Activated CD4-positive, alpha-beta memory T cell treated with anti-CD3 and anti-CD28 coated beads, Interleukin-2, amount 10 ng/mL, durations not matched to agents 7 days and 5 days (primary cell): ENCODE results near the gene ZSWIM3. TPM values are rescaled to one million over a fixed set of nuclear protein-coding genes. Genes with fewer than 3 reads are reported as not detected.

ENCODE experiments used
- CTCF ChIA-PET: fragments of 350-600 bp; sonication (Branson Sonifier 250); formaldehyde crosslinking; loops from one replicate; lab custom pipeline; 2021; ENCODE audit warnings: antibody characterized with exemption, inconsistent platforms; lab: Charles Lee
- POLR2A ChIA-PET: fragments of 350-600 bp; sonication (Branson Sonifier 250); formaldehyde crosslinking; loops from one replicate; lab custom pipeline; 2021; ENCODE audit warnings: antibody characterized with exemption; lab: Charles Lee
- DNase-seq: peaks from one replicate; pipeline ENCODE4 v3.0.0-alpha.2; 2020
- H3K27ac Mint-ChIP-seq: one replicate; pipeline ENCODE4 v1.8.0; 2021; ENCODE audit warnings: mild to moderate bottlenecking, mixed read lengths
- H3K27me3 Mint-ChIP-seq: one replicate; pipeline ENCODE4 v1.8.0; 2021; ENCODE audit warnings: mixed read lengths
- H3K36me3 Mint-ChIP-seq: one replicate; pipeline ENCODE4 v1.8.0; 2021; ENCODE audit warnings: low read depth, mixed read lengths
- H3K4me1 Mint-ChIP-seq: one replicate; pipeline ENCODE4 v1.8.0; 2021; ENCODE audit warnings: mixed read lengths
- H3K4me3 Mint-ChIP-seq: one replicate; pipeline ENCODE4 v1.8.0; 2021; ENCODE audit warnings: mild to moderate bottlenecking, mixed read lengths
- H3K9me3 Mint-ChIP-seq: one replicate; pipeline ENCODE4 v1.8.0; 2021; ENCODE audit warnings: mixed read lengths
- total RNA-seq, 2 experiments: library from RNA; stranded (reverse); gene quantifications; one replicate each; pipeline ENCODE4 v1.2.3, GENCODE V29; 2021

The ZSWIM3 gene
- total RNA-seq, 2 experiments from 2014 or later, result 5.5 to 5.7 TPM

- Mint-ChIP-seq H3K27ac (no peak overlapping the region), H3K9me3 (no peaks in the 10 kb centered on the region), H3K27me3 (no peaks in the 10 kb centered on the region), H3K36me3 (peaks cover 37% of the 10 kb centered on the region), H3K4me1 (peaks cover 8% of the 10 kb centered on the region), H3K4me3 (no peak overlapping the region)
- no peak for DNase-seq
- ChIA-PET POLR2A (interaction anchor here (3.1 kb wide), 1 partner anchor 8 kb away, joined by 11 read pairs; the partner anchor contains the start of genes ACOT8 and ZSWIM3), CTCF (no interaction called here)
These were observed 8.3 kb upstream of the ZSWIM3 start for GRCh38 chr20:45848969-45849582.

DNA sequence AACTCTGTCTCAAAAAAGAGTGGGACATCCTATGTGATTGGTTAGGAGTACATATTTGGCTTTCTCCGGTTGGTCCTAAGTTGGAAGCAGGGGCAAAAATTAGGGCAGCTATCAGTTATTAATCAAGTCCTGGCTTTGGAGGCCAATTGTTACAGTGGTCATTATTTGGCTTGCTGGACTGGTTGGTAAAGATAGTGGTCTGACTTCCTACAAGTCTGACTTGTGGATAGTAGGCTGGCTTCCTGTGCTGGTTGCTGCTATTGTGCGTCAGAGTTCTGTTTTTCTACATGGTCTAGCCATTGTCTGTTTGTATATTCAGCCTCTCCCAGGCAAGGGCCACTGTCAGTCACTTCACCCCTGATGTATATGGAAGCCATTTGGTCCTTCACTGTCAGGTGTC, 7.2 kb upstream of the ZSWIM3 start:
- H3K9me3 Mint-ChIP-seq, result no peaks in the 10 kb centered on the region
- H3K36me3 Mint-ChIP-seq, result peaks cover 35% of the 10 kb centered on the region
- no peaks in the 10 kb centered on the region for H3K27me3 Mint-ChIP-seq
- CTCF ChIA-PET, result no interaction called here
- H3K4me1 Mint-ChIP-seq, result peaks cover 15% of the 10 kb centered on the region
- no peak overlapping the region for H3K27ac Mint-ChIP-seq
- DNase-seq, result no peak
- H3K4me3 Mint-ChIP-seq, result no peak overlapping the region
- POLR2A ChIA-PET, result no interaction called here

DNA sequence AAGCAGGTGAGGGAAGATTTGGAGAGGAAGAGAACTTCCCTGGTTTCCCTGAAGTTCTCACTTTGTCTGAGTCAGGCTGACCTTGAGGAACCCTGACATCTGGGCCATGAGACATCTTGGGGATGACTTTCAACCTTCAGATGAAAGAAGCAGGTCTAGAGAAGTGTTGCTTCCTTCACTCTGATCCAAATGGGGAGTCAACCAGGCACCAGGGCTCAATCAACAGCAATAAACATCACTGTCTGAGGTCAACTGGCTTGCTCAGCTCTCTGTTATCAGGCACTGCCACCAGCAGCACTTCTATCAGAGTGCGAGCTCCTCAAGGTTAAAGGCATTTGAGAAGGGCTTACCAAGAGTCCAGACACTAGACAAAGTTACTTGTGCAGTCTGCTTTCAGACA, 6.5 kb upstream of the ZSWIM3 start:
- no peak for DNase-seq
- ChIA-PET POLR2A (no interaction called here), CTCF (interaction anchor here (0.7 kb wide), 1 partner anchor 17 kb away, joined by 3 read pairs; no protein-coding TSS in a partner anchor)
- no peaks in the 10 kb centered on the region for H3K27me3 Mint-ChIP-seq
- no peak overlapping the region for H3K4me3 Mint-ChIP-seq
- H3K4me1 Mint-ChIP-seq, result peaks cover 20% of the 10 kb centered on the region
- H3K9me3 Mint-ChIP-seq, result no peaks in the 10 kb centered on the region
- no peak overlapping the region for H3K27ac Mint-ChIP-seq
- peaks cover 35% of the 10 kb centered on the region for H3K36me3 Mint-ChIP-seq

GRCh38 chr20:45851501-45851900, 5.9 kb upstream of the ZSWIM3 start:
- no peak overlapping the region for H3K4me3 Mint-ChIP-seq
- no peak overlapping the region for H3K27ac Mint-ChIP-seq
- peaks cover 24% of the 10 kb centered on the region for H3K4me1 Mint-ChIP-seq
- peaks cover 30% of the 10 kb centered on the region for H3K36me3 Mint-ChIP-seq
- H3K27me3 Mint-ChIP-seq, result no peaks in the 10 kb centered on the region
- no peak for DNase-seq
- ChIA-PET POLR2A (no interaction called here), CTCF (interaction anchor here (0.7 kb wide), 1 partner anchor 17 kb away, joined by 3 read pairs; no protein-coding TSS in a partner anchor)
- H3K9me3 Mint-ChIP-seq, result no peaks in the 10 kb centered on the region

DNA sequence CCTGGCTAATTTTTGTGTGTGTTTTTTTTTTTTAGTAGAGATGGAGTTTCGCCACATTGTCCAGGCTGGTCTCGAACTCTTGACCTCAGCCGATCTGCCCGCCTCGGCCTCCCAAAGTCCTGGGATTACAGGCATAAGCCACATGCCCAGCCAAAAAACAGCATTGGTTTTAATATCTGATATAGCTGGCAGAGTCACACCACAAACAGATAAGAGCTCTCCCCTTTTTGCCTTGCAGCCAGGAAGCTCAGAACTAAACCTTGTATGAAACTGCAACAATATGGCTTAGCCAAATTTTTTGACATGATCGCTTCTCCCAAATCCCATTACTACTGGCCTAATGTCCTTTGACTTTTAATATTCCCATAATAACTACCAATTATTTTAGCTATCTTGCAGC, 5.1 kb upstream of the ZSWIM3 start:
- H3K27me3 Mint-ChIP-seq, result no peaks in the 10 kb centered on the region
- CTCF ChIA-PET, result interaction anchor here (1.0 to 1.2 kb wide), 2 partner anchors 30 to 118 kb away, joined by 3 to 5 read pairs; no protein-coding TSS in a partner anchor
- H3K4me3 Mint-ChIP-seq, result no peak overlapping the region
- POLR2A ChIA-PET, result interaction anchor here (1.1 kb wide), 1 partner anchor 39 kb away, joined by 4 read pairs; no protein-coding TSS in a partner anchor
- H3K4me1 Mint-ChIP-seq, result peaks cover 27% of the 10 kb centered on the region
- H3K36me3 Mint-ChIP-seq, result peaks cover 30% of the 10 kb centered on the region
- H3K9me3 Mint-ChIP-seq, result no peaks in the 10 kb centered on the region
- no peak for DNase-seq
- no peak overlapping the region for H3K27ac Mint-ChIP-seq

DNA sequence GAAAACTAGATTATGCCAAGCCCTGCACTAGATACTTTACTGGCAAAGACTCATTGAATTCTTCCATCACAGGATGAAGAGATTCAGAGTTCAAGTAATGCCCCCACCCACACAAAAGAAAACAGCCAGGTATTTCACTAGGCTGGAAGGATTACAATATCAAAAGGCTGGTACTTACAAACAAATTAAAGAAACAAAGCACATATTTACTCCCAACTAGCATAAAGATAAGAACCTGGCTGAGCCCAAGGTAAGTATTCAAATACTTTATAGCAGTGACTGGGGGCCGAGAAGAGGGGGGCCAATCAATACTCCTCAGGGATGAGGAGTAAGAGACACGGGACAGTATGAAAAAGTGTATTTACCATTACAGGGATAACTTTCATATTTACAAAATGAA, 3.9 kb upstream of the ZSWIM3 start:
- Mint-ChIP-seq H3K9me3 (no peaks in the 10 kb centered on the region), H3K36me3 (peaks cover 28% of the 10 kb centered on the region), H3K27me3 (no peaks in the 10 kb centered on the region), H3K4me1 (peaks cover 38% of the 10 kb centered on the region), H3K27ac (no peak overlapping the region), H3K4me3 (no peak overlapping the region)
- ChIA-PET POLR2A (no interaction called here), CTCF (interaction anchor here (1.0 kb wide), 1 partner anchor 117 kb away, joined by 5 read pairs; no protein-coding TSS in a partner anchor)
- DNase-seq, result no peak

DNA sequence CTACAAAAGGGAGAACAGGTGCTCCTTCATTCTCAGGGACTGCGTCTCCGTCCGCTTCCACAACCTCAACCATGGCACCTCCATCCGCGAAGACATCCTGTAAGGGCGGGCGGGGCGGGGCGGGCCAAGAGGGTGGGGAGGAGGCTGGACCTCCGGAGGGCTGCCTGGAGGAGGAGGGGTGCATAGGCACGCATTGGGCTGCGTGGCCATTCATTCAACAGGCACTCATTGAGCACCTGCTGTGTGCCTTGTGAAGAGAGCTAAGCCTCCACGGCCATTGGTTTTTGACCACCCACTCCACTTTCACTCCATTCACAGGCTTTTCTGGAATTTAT, 435 bp downstream of the ZSWIM3 start:
- peak overlapping the region; percentile 99 for H3K27ac Mint-ChIP-seq
- H3K4me1 Mint-ChIP-seq, result peaks cover 52% of the 10 kb centered on the region
- H3K4me3 Mint-ChIP-seq, result peak overlapping the region; percentile 98
- POLR2A ChIA-PET, result interaction anchor here (0.6 to 4.7 kb wide), 20 partner anchors 11 to 130 kb away, joined by 3 to 41 read pairs (median 5); partner anchors contain the start of genes PCIF1, UBE2C, ZNF335 and ZSWIM1
- no peaks in the 10 kb centered on the region for H3K9me3 Mint-ChIP-seq
- CTCF ChIA-PET, result interaction anchor here (1.1 to 1.4 kb wide), 2 partner anchors 112 to 157 kb away, joined by 3 to 4 read pairs; no protein-coding TSS in a partner anchor
- peak; percentile 65 for DNase-seq
- H3K36me3 Mint-ChIP-seq, result peaks cover 24% of the 10 kb centered on the region
- H3K27me3 Mint-ChIP-seq, result no peaks in the 10 kb centered on the region

DNA sequence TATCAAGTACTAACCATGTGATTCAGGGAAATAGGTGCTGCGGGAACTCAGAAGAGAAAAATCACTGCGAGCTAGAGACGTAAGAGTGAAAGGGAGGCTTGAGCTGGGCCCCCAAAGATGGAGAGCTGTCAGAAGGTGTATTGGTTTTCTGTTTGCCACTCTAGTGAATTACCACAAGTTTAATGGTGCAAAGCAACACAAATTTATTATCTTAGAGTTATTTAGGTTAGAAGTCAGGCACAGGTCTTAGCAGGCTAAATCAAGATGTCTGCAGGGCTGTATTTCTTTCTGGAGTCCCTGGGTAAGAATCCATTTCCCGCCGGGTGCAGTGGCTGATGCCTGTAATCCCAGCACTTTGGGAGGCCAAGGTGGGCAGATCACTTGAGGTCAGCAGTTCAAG, 2.5 kb downstream of the ZSWIM3 start:
- no peak for DNase-seq
- Mint-ChIP-seq H3K27ac (no peak overlapping the region), H3K27me3 (no peaks in the 10 kb centered on the region), H3K4me1 (peaks cover 44% of the 10 kb centered on the region), H3K36me3 (peaks cover 18% of the 10 kb centered on the region), H3K4me3 (no peak overlapping the region), H3K9me3 (no peaks in the 10 kb centered on the region)
- POLR2A ChIA-PET, result no interaction called here
- CTCF ChIA-PET, result no interaction called here

DNA sequence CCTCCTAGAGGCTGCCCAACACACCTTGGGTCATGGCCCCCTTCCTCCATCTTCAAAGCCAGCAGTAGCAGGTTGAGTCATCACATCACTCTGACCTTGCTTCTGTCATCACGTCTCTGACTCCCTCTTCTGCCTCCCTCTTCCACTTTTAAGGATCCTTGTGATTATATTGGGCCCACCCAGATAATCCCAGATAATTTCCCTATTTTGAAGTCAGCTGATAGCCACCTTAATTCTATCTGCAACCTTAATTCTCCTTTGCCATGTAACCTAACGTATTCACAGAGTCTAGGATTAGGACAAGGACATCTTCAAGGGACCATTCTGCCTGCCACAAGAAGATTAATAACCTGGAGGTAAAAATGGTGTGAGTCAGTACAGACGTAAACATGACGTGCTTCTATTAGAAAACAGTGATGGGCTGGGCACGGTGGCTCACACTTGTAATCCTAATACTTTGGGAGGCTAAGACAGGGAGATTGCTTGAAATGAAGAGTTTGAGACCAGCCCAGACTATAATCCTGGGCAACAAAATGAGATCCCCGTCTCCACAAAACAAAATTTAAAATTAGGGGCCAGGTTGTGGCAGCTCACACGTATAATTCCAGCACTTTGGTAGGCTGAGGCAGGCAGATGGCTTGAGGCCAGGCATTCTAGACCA, 3.3 kb downstream of the ZSWIM3 start:
- no peaks in the 10 kb centered on the region for H3K9me3 Mint-ChIP-seq
- ChIA-PET POLR2A (interaction anchor here (1.3 to 1.4 kb wide), 2 partner anchors 20 to 74 kb away, joined by 5 to 7 read pairs; partner anchors contain the start of genes PCIF1 and ZSWIM1), CTCF (no interaction called here)
- H3K4me3 Mint-ChIP-seq, result no peak overlapping the region
- peaks cover 38% of the 10 kb centered on the region for H3K4me1 Mint-ChIP-seq
- H3K27me3 Mint-ChIP-seq, result no peaks in the 10 kb centered on the region
- no peak for DNase-seq
- H3K27ac Mint-ChIP-seq, result no peak overlapping the region
- peaks cover 18% of the 10 kb centered on the region for H3K36me3 Mint-ChIP-seq

- H3K27ac Mint-ChIP-seq, result no peak overlapping the region
- H3K4me3 Mint-ChIP-seq, result no peak overlapping the region
- ChIA-PET POLR2A (interaction anchor here (1.3 to 1.4 kb wide), 2 partner anchors 20 to 73 kb away, joined by 5 to 7 read pairs; partner anchors contain the start of genes PCIF1 and ZSWIM1), CTCF (interaction anchor here (1.1 kb wide), 1 partner anchor 126 kb away, joined by 3 read pairs; no protein-coding TSS in a partner anchor)
- peaks cover 32% of the 10 kb centered on the region for H3K4me1 Mint-ChIP-seq
- H3K27me3 Mint-ChIP-seq, result no peaks in the 10 kb centered on the region
- DNase-seq, result no peak
- H3K9me3 Mint-ChIP-seq, result no peaks in the 10 kb centered on the region
- H3K36me3 Mint-ChIP-seq, result peaks cover 18% of the 10 kb centered on the region
These were observed 4.0 kb downstream of the ZSWIM3 start for GRCh38 chr20:45861221-45862075.

DNA sequence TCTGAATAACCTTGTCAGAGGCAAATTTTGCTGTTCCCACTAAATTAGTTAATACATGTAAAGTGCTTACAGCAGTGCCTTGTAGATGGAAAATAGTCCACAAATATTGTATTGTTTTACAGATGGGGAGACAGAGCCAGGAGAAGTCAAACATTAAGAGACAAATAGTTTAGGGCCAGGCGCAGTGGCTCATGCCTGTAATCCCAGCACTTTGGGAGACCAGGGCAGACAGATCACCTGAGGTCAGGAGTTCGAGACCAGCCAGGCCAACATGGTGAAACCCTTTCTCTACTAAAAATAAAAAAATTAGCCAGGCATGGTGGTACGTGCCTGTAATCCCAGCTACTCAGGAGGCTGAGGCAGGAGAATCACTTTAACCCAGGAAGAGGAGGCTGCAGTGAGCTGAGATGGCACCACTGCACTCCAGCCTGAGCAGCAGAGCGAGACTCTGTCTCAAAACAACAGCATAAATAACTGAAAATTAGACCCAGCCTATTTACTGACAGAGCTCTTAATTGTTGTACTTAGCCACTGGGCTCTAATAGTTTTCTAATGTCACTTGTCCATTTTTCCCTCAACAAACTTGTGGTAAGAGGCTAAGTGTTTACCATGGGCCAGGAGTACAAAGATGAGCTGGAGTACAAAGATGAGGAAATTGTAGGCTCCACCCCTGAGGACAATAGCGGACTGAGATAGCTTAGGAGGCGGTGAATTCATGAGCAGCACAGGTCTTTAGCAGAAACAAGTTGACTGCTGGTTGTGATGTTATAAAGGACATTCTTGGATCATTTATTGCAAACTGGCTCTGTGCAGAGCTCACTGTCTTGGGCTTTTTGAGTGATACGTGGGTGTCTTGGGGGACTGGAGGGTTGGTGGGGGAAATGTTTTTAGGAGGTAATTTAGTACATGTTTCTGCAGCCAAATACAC, 6.4 kb downstream of the ZSWIM3 start:
- H3K9me3 Mint-ChIP-seq, result no peaks in the 10 kb centered on the region
- H3K27me3 Mint-ChIP-seq, result no peaks in the 10 kb centered on the region

DNA sequence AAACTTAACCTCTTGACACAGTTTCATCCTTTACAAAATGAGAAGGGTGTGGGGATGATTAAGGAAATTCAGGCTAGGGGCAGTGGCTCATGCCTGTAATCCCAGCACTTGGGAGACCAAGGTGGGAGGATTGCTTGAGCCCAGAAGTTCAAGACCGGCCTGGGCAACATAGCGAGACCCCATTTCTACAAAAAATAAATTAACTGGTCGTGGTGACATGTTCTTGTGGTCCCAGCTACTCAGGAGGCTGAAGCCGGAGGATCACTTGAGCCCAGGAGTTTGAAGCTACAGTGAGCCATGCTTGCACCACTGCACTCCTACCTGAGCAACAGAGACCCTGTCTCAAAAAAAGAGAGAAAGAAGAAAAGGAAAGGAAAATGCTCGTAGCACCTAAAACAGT, 9.0 kb downstream of the ZSWIM3 start:
- POLR2A ChIA-PET, result no interaction called here
- no peaks in the 10 kb centered on the region for H3K9me3 Mint-ChIP-seq
- no peaks in the 10 kb centered on the region for H3K27me3 Mint-ChIP-seq
- peaks cover 6% of the 10 kb centered on the region for H3K36me3 Mint-ChIP-seq
- no peak for DNase-seq
- no peak overlapping the region for H3K4me3 Mint-ChIP-seq
- no peaks in the 10 kb centered on the region for H3K4me1 Mint-ChIP-seq
- CTCF ChIA-PET, result interaction anchor here (0.7 to 1.9 kb wide), 5 partner anchors 12 to 696 kb away, joined by 3 to 6 read pairs (median 3); no protein-coding TSS in a partner anchor
- H3K27ac Mint-ChIP-seq, result no peak overlapping the region

More for the DNA sequence above, 6.4 kb downstream of the ZSWIM3 start:
- Mint-ChIP-seq H3K4me1 (peaks cover 14% of the 10 kb centered on the region), H3K27ac (no peak overlapping the region), H3K4me3 (no peak overlapping the region), H3K36me3 (peaks cover 14% of the 10 kb centered on the region)
- POLR2A ChIA-PET, result interaction anchor here (0.9 to 1.7 kb wide), 2 partner anchors 17 to 67 kb away, joined by 3 to 5 read pairs; partner anchors contain the start of gene ZSWIM1
- no peak for DNase-seq
- CTCF ChIA-PET, result no interaction called here
